Sciatic nerve (tissue), 2 donors: ENCODE data around the gene LSM10. TPM values are rescaled to one million over a fixed set of nuclear protein-coding genes. Genes with fewer than 3 reads are reported as not detected.

Experiments used
- ATAC-seq: fragments of 200-7000 bp; cut with Tn5 transposase; one replicate; pipeline ENCODE4 v1.9.1; 2020; ENCODE audit warnings: mild to moderate bottlenecking, moderate library complexity
- DNase-seq: peaks from one replicate; pipeline ENCODE4 v3.0.0-alpha.2; 2020; ENCODE audit warnings: low spot score
- intact Hi-C: fragments of 100-400 bp; cut with DNase I; formaldehyde crosslinking; loops from one replicate; pipeline ENCODE4 v1.14.2; 2022
- total RNA-seq: library from RNA; stranded (reverse); fragmentation: NEBNext Ultra II Directional; extraction: Animal tissue kit (Norgen Biotek cat#: 25700); gene quantifications from one replicate; pipeline ENCODE4 v1.2.1, GENCODE V29; 2021
- donor health status: DM: no; HTN: no; CAD: no.
- donor health status: DM: no; HTN: no; CAD: no.

LSM10 gene
- total RNA-seq, 1 donor from 2014 or later: 27.7 TPM

GRCh38 chr1:36386265-36387140 lies 11.2 kb downstream of the LSM10 start:
- peak; percentile 93 for ATAC-seq
- DNase-seq: peak; percentile 93
- intact Hi-C loops: no loop called here

- intact Hi-C loops: no loop called here
- ATAC-seq (peak; percentile 95), DNase-seq (peak; percentile 98)
Observed at GRCh38 chr1:36385410-36386264, 12.1 kb downstream of the LSM10 start, which contains the start of gene STK40. TSS of gene STK40 (minus strand) at chr1:36385924. CDS start at chr1:36361332, 24,592 bp downstream.

GRCh38 chr1:36384542-36385409 lies 12.9 kb downstream of the LSM10 start:
- DNase-seq (peak; percentile 75), ATAC-seq (no peak)
- intact Hi-C loops: no loop called here

GRCh38 chr1:36383240-36383639 lies 14.5 kb downstream of the LSM10 start:
- DNase-seq: no peak
- intact Hi-C loops: no loop called here
- ATAC-seq: no peak

GRCh38 chr1:36382669-36383068 lies 15.0 kb downstream of the LSM10 start:
- DNase-seq (no peak), ATAC-seq (no peak)
- intact Hi-C loops: no loop called here

GRCh38 chr1:36382231-36382630 lies 15.5 kb downstream of the LSM10 start:
- ATAC-seq (no peak), DNase-seq (no peak)
- intact Hi-C loops: no loop called here

- intact Hi-C loops: no loop called here
- ATAC-seq: no peak
- DNase-seq: peak; percentile 26
Observed at GRCh38 chr1:36381405-36381804, 16.3 kb downstream of the LSM10 start.

- ATAC-seq (no peak), DNase-seq (peak; percentile 57)
- intact Hi-C loops: no loop called here
Observed at GRCh38 chr1:36380782-36381181, 16.9 kb downstream of the LSM10 start.

GRCh38 chr1:36380143-36380619 lies 17.5 kb downstream of the LSM10 start:
- DNase-seq (peak; percentile 49), ATAC-seq (peak; percentile 76)
- intact Hi-C loops: no loop called here

- DNase-seq (no peak), ATAC-seq (no peak)
- intact Hi-C loops: no loop called here
Observed at GRCh38 chr1:36377791-36378492, 19.8 kb downstream of the LSM10 start.

- ATAC-seq: no peak
- intact Hi-C loops: no loop called here
Observed at GRCh38 chr1:36372617-36373016, 25.1 kb downstream of the LSM10 start.

GRCh38 chr1:36369061-36369861 lies 28.4 kb downstream of the LSM10 start:
- DNase-seq (peak; percentile 88), ATAC-seq (peak; percentile 35)
- intact Hi-C loops: no loop called here

More at GRCh38 chr1:36372617-36373016, 25.1 kb downstream of the LSM10 start:
- no peak for DNase-seq

- intact Hi-C loops: no loop called here
- DNase-seq: no peak
- ATAC-seq: no peak
Observed at GRCh38 chr1:36367798-36368197, 29.9 kb downstream of the LSM10 start.

GRCh38 chr1:36367066-36367465 lies 30.6 kb downstream of the LSM10 start:
- DNase-seq: no peak
- intact Hi-C loops: no loop called here

GRCh38 chr1:36366091-36366661 lies 31.5 kb downstream of the LSM10 start:
- peak; percentile 70 for ATAC-seq
- peak; percentile 69 for DNase-seq
- intact Hi-C loops: no loop called here

More at GRCh38 chr1:36367066-36367465, 30.6 kb downstream of the LSM10 start:
- ATAC-seq: no peak

- intact Hi-C loops: no loop called here
- ATAC-seq: peak; percentile 90
- DNase-seq: peak; percentile 88
Observed at GRCh38 chr1:36365381-36365780, 32.3 kb downstream of the LSM10 start.
